Measurements from ENCODE around the gene DBH. TPM values are rescaled to one million over a fixed set of nuclear protein-coding genes. Genes with fewer than 3 reads are reported as not detected.

DBH gene
- total RNA-seq, 4 donors from 2014 or later: 0.11 to 0.15 TPM; not detected in 2

DNA sequence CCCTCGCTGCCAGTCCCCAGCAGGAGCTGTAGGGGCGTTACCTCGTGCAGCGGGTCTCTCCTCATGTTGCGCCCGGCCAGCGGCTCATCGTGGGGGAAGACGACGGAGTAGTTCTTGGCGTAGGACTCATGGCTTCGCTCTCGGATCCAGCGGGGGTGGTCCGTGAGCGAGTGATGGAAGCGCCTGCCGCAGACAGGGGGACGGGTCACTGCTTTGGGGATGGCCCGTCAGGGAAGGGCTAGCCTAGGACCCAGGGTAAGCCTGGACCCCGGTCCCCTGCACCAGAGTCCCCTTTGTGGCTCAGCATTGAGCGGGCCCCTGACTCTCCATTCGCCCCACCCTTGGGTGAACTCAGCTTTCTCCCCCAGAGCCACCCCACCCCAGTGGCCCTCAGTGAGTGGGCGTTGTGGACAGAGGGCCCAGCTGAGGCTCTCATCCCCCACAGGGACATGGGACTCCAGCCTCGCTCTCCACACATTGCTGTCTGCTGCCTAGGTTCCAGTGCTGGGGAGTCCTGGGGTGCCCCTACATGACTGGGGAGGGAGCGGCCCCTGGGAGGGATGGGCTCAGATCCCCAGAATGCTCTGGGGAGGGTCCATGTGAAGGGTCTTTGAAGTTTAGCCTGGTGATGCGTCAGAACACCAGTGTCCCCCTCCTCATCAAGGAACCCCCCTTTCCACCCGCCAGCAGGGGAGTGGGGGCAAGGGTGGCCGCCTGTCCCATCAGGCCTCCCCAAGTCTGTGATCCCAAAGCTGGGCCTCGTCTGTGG, 72.3 kb downstream of the DBH start:
- H3K4me3 ChIP-seq (replicated peaks in 1 of 3): no peak overlapping the region
- H3K27ac ChIP-seq: no peak overlapping the region
- 93 to 99% methylated on average over 15 to 26 of the region's 30 CpGs for WGBS, 2 donors
- TF ChIP-seq POLR2A (IDR thresholded peaks at IDR 0.05): no peak
- TF ChIP-seq, protein P1, sequence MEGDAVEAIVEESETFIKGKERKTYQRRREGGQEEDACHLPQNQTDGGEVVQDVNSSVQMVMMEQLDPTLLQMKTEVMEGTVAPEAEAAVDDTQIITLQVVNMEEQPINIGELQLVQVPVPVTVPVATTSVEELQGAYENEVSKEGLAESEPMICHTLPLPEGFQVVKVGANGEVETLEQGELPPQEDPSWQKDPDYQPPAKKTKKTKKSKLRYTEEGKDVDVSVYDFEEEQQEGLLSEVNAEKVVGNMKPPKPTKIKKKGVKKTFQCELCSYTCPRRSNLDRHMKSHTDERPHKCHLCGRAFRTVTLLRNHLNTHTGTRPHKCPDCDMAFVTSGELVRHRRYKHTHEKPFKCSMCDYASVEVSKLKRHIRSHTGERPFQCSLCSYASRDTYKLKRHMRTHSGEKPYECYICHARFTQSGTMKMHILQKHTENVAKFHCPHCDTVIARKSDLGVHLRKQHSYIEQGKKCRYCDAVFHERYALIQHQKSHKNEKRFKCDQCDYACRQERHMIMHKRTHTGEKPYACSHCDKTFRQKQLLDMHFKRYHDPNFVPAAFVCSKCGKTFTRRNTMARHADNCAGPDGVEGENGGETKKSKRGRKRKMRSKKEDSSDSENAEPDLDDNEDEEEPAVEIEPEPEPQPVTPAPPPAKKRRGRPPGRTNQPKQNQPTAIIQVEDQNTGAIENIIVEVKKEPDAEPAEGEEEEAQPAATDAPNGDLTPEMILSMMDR (IDR thresholded peaks at IDR 0.05): no peak
- intact Hi-C loops (cut with DNase I): no loop called here
- no peak for DNase-seq
- no peaks in the 10 kb centered on the region for H3K27me3 ChIP-seq
- no peaks in the 10 kb centered on the region for H3K36me3 ChIP-seq
- no peaks in the 10 kb centered on the region for H3K9me3 ChIP-seq
- H3K4me1 ChIP-seq: peaks cover 2 to 15% of the 10 kb centered on the region in 2 donors

Other genes starting within 250 kb of the DBH start
- 10 to 100 TPM; 16.0 to 21.9 (median 19.0) TPM for gene REXO4, start 218.4 kb upstream of the DBH start, total RNA-seq
- 1 to 10 TPM; 1.5 to 2.8 (median 2.0) TPM for gene ADAMTS13, start 214.0 kb upstream of the DBH start, total RNA-seq
- gene CACFD1, start 176.4 kb upstream of the DBH start, total RNA-seq: 10 to 100 TPM; 21.4 to 36.7 (median 33.5) TPM
- gene SLC2A6, start 157.3 kb upstream of the DBH start, total RNA-seq: 1 to 10 TPM; 1.1 to 3.8 (median 2.5) TPM
- gene MYMK, start 111.4 kb upstream of the DBH start, total RNA-seq: not detected
- gene ADAMTSL2, start 101.7 kb upstream of the DBH start, total RNA-seq: 1 to 10 TPM; 2.4 to 9.3 (median 8.7) TPM
- gene FAM163B, start 27.0 kb upstream of the DBH start, total RNA-seq: not detected
- 1 to 10 TPM in 3 of 4 donors, not detected in 1; 2.2 to 6.2 (median 3.3) TPM for gene SARDH, start 102.0 kb downstream of the DBH start, total RNA-seq